Lower lobe of right lung (tissue), 2 donors: ENCODE results near the gene COL1A1. TPM values are rescaled to one million over a fixed set of nuclear protein-coding genes. Genes with fewer than 3 reads are reported as not detected.

Experiments used
- ATAC-seq, 2 donors: fragments of 200-7000 bp; cut with Tn5 transposase; one replicate each; pipeline ENCODE4 v1.9.1; 2020 to 2022; ENCODE audit warnings: mild to moderate bottlenecking in 2 of 2, moderate library complexity in 2 of 2
- DNase-seq: peaks from one replicate; pipeline ENCODE4 v3.0.0-alpha.2; 2020
- H3K27ac ChIP-seq: fragments of 200-600 bp; one replicate; pipeline ENCODE4 v1.8.0; 2022
- H3K27me3 ChIP-seq: fragments of 200-600 bp; one replicate; pipeline ENCODE4 v1.8.0; 2022; ENCODE audit warnings: low read depth
- H3K36me3 ChIP-seq: fragments of 200-600 bp; one replicate; pipeline ENCODE4 v1.8.0; 2022; ENCODE audit warnings: mild to moderate bottlenecking
- H3K4me1 ChIP-seq: fragments of 200-600 bp; one replicate; pipeline ENCODE4 v1.8.0; 2022
- H3K4me3 ChIP-seq: fragments of 200-600 bp; one replicate; pipeline ENCODE4 v1.8.0; 2022; ENCODE audit warnings: mild to moderate bottlenecking
- H3K9me3 ChIP-seq: fragments of 200-600 bp; one replicate; pipeline ENCODE4 v1.8.0; 2022
- CTCF ChIP-seq: fragments of 200-600 bp; IDR thresholded peaks from one replicate; pipeline ENCODE4 v1.8.0; 2022; ENCODE audit warnings: antibody characterized with exemption, mild to moderate bottlenecking
- intact Hi-C: fragments of 100-400 bp; cut with DNase I; formaldehyde crosslinking; loops from one replicate; pipeline ENCODE4 v1.11.0; 2022
- total RNA-seq: library from RNA; stranded (reverse); fragmentation: NEBNext Ultra II Directional; extraction: Animal tissue kit (Norgen Biotek cat#: 25700); gene quantifications from one replicate; pipeline ENCODE4 v1.2.1, GENCODE V29; 2021
- donor health status: DM: no; HTN: yes; CAD: no; lungs with severe emphysema.

The COL1A1 gene
- total RNA-seq, 1 donor from 2014 or later = 142 TPM

DNA sequence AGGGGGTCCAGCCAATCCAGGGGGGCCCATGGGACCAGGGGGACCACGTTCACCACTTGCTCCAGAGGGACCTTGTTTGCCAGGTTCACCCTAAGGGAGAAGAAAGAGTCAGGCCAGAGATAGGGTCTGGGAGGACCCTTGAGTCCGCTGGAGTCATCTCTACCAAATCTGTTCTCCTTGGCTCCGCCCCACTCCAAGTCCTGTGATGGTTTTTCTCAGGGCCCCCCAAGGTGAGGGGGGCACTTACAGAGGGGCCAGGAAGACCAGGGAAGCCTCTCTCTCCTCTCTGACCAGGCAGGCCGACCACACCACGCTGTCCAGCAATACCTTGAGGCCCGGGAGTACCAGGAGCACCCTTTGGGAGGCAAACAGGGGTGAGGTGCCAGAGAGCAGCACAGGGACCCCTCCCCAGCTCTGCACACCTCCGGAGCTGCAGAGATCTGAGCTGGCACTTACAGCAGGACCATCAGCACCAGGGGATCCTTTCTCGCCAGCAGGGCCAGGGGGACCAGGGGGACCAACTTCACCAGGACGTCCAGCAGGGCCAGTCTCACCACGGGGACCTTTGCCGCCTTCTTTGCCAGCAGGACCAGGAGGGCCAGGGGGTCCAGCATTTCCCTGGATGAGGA, 12.4 kb downstream of the COL1A1 start:
- Histone ChIP-seq H3K27ac (no peak overlapping the region), H3K9me3 (no peaks in the 10 kb centered on the region), H3K36me3 (peaks cover 81% of the 10 kb centered on the region), H3K4me1 (peaks cover 4% of the 10 kb centered on the region), H3K27me3 (no peaks in the 10 kb centered on the region), H3K4me3 (no peak overlapping the region)
- TF ChIP-seq CTCF = no peak
- intact Hi-C loops = no loop called here
- ATAC-seq = no peak
- DNase-seq = no peak

GRCh38 chr17:50188531-50188920, 12.9 kb downstream of the COL1A1 start:
- Histone ChIP-seq H3K27ac (no peak overlapping the region), H3K27me3 (no peaks in the 10 kb centered on the region), H3K36me3 (peaks cover 76% of the 10 kb centered on the region), H3K4me1 (peaks cover 9% of the 10 kb centered on the region), H3K9me3 (no peaks in the 10 kb centered on the region), H3K4me3 (no peak overlapping the region)
- no peak for TF ChIP-seq CTCF
- ATAC-seq (no peak), DNase-seq (no peak)
- intact Hi-C loops = no loop called here

GRCh38 chr17:50187751-50188530, 13.5 kb downstream of the COL1A1 start:
- no peak overlapping the region for H3K4me3 ChIP-seq
- H3K36me3 ChIP-seq = peaks cover 70% of the 10 kb centered on the region
- intact Hi-C loops = no loop called here
- peaks cover 10% of the 10 kb centered on the region for H3K4me1 ChIP-seq
- DNase-seq = no peak
- H3K27ac ChIP-seq = no peak overlapping the region
- no peaks in the 10 kb centered on the region for H3K27me3 ChIP-seq
- no peak for TF ChIP-seq CTCF
- no peaks in the 10 kb centered on the region for H3K9me3 ChIP-seq
- no peak for ATAC-seq

DNA sequence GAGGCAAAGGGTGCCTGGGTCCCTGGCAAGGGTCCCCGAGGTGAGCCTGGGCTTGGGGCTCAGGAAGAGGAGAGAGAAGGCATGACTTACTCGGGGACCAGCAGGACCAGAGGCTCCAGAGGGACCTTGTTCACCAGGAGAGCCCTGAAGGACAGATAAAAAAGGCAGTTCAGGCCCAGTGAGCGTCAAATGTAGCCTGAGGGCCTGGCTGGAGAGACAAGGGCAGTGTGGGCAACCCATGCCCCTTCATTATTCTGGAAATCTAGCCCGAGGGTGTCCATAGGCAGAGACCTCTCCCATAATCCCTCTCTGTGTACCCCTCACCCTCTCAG, 14.1 kb downstream of the COL1A1 start:
- H3K9me3 ChIP-seq = no peaks in the 10 kb centered on the region
- no peak overlapping the region for H3K27ac ChIP-seq
- H3K4me3 ChIP-seq = no peak overlapping the region
- no peak for TF ChIP-seq CTCF
- no peaks in the 10 kb centered on the region for H3K27me3 ChIP-seq
- intact Hi-C loops = no loop called here
- DNase-seq (no peak), ATAC-seq (no peak)
- H3K36me3 ChIP-seq = peaks cover 64% of the 10 kb centered on the region
- peaks cover 10% of the 10 kb centered on the region for H3K4me1 ChIP-seq

DNA sequence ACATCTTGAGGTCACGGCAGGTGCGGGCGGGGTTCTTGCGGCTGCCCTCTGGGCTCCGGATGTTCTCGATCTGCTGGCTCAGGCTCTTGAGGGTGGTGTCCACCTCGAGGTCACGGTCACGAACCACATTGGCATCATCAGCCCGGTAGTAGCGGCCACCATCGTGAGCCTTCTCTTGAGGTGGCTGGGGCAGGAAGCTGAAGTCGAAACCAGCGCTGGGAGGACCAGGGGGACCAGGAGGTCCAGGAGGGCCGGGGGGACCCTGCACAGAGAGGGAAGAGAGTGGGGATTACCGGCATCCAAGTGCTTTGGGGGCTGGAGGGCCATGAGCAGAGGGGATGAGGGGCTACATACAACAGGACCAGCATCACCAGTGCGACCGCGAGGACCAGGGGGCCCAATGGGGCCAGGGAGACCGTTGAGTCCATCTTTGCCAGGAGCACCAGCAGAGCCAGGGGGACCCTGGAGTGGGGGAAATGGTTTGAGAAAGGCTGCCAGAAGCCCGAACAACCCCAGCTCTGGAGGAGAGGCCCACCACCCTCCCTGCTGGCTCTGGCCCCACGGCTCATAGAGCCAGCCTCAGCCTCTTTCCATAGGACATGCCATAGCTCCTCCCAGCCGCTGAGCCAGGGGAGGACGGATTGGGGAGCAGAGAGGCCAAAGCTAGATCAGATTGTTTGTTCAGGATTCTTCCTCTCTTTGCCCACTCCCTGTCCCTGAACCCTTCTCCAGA, 14.6 kb downstream of the COL1A1 start:
- DNase-seq = no peak
- no peak for ATAC-seq
- Histone ChIP-seq H3K4me3 (no peak overlapping the region), H3K36me3 (peaks cover 59% of the 10 kb centered on the region), H3K9me3 (no peaks in the 10 kb centered on the region), H3K27me3 (no peaks in the 10 kb centered on the region), H3K4me1 (peaks cover 10% of the 10 kb centered on the region), H3K27ac (no peak overlapping the region)
- TF ChIP-seq CTCF = no peak
- intact Hi-C loops = no loop called here
